WTC11 (cell line): ENCODE measurements around the gene LYRM9. TPM values are rescaled to one million over a fixed set of nuclear protein-coding genes. Genes with fewer than 3 reads are reported as not detected.

Experiments
- ATAC-seq: fragments of 200-7000 bp; cut with Tn5 transposase; 2 replicates; pipeline ENCODE4 v1.10.0; 2021; ENCODE audit warnings: mild to moderate bottlenecking, moderate library complexity
- CTCF ChIA-PET: fragments of 300-600 bp; sonication (Branson Sonifier 250); formaldehyde crosslinking; loops from one replicate; lab custom pipeline; 2021; ENCODE audit warnings: antibody characterized with exemption; lab: Charles Lee
- POLR2A ChIA-PET: fragments of 350-600 bp; sonication (Branson Sonifier 250); formaldehyde crosslinking; loops from one replicate; lab custom pipeline; 2021; ENCODE audit warnings: antibody characterized with exemption; lab: Charles Lee
- DNase-seq: peaks from one replicate; pipeline ENCODE4 v3.0.0; 2021; ENCODE audit warnings: low spot score
- H3K27ac Mint-ChIP-seq: 2 replicates; pipeline ENCODE4 v1.8.0; 2021; ENCODE audit warnings: mixed read lengths
- H3K27me3 Mint-ChIP-seq: 2 replicates; pipeline ENCODE4 v1.8.0; 2021; ENCODE audit warnings: low read depth, mild to moderate bottlenecking, moderate library complexity, mixed read lengths
- H3K36me3 Mint-ChIP-seq: 2 replicates; pipeline ENCODE4 v1.8.0; 2021; ENCODE audit warnings: mixed read lengths
- H3K4me1 Mint-ChIP-seq: 2 replicates; pipeline ENCODE4 v1.8.0; 2022; ENCODE audit warnings: mixed read lengths
- H3K4me3 Mint-ChIP-seq: 2 replicates; pipeline ENCODE4 v1.8.0; 2021; ENCODE audit warnings: mild to moderate bottlenecking, moderate library complexity, mixed read lengths
- H3K9me3 Mint-ChIP-seq: 2 replicates; pipeline ENCODE4 v1.8.0; 2021; ENCODE audit warnings: mixed read lengths
- CREB1 ChIP-seq: sonication (generic); formaldehyde crosslinking; IDR thresholded peaks from 2 replicates; pipeline ENCODE4 v1.8.0; 2023; ENCODE audit warnings: mild to moderate bottlenecking, missing genetic modification reagents
- ELF4 ChIP-seq: sonication (generic); formaldehyde crosslinking; IDR thresholded peaks from 2 replicates; pipeline ENCODE4 v1.8.1; 2022; ENCODE audit warnings: low read depth, mild to moderate bottlenecking, moderate library complexity, missing genetic modification reagents
- FOXP1 ChIP-seq: sonication (generic); formaldehyde crosslinking; IDR thresholded peaks from 2 replicates; pipeline ENCODE4 v1.8.0; 2022; ENCODE audit warnings: missing genetic modification reagents, mild to moderate bottlenecking, moderate library complexity, borderline replicate concordance
- GTF2I ChIP-seq: fragments of 250-450 bp; sonication (Bioruptor Pico); conservative IDR thresholded peaks from 2 replicates; pipeline ENCODE4 v1.4.0; 2021; ENCODE audit warnings: mild to moderate bottlenecking
- MXD4 ChIP-seq: fragments of 250-450 bp; sonication (Bioruptor Pico); IDR thresholded peaks from 2 replicates; pipeline ENCODE4 v1.8.0; 2021; ENCODE audit warnings: mild to moderate bottlenecking, moderate library complexity, borderline replicate concordance
- NR2C2 ChIP-seq: sonication (generic); formaldehyde crosslinking; IDR thresholded peaks from 2 replicates; pipeline ENCODE4 v1.8.0; 2022; ENCODE audit warnings: mild to moderate bottlenecking, missing genetic modification reagents
- NR3C1 ChIP-seq: sonication (generic); formaldehyde crosslinking; conservative IDR thresholded peaks from 2 replicates; pipeline ENCODE4 v1.8.1; 2023; ENCODE audit warnings: low read depth, mild to moderate bottlenecking, missing genetic modification reagents
- RORB ChIP-seq: fragments of 250-450 bp; sonication (Bioruptor Pico); IDR thresholded peaks from 2 replicates; pipeline ENCODE4 v1.9.0; 2021; ENCODE audit warnings: mild to moderate bottlenecking
- SMAD3 ChIP-seq: sonication (generic); formaldehyde crosslinking; IDR thresholded peaks from 2 replicates; pipeline ENCODE4 v1.8.0; 2022; ENCODE audit warnings: missing genetic modification reagents, mild to moderate bottlenecking, borderline replicate concordance
- TCF7 ChIP-seq: sonication (generic); formaldehyde crosslinking; IDR thresholded peaks from 2 replicates; pipeline ENCODE4 v1.8.0; 2022; ENCODE audit warnings: mild to moderate bottlenecking, low read depth, missing genetic modification reagents, moderate library complexity
- ZNF232 ChIP-seq: sonication (generic); formaldehyde crosslinking; IDR thresholded peaks from 2 replicates; pipeline ENCODE4 v1.8.0; 2022; ENCODE audit warnings: mild to moderate bottlenecking, missing genetic modification reagents
- ZNF263 ChIP-seq: sonication (generic); formaldehyde crosslinking; IDR thresholded peaks from 2 replicates; pipeline ENCODE4 v1.8.1; 2022; ENCODE audit warnings: low read depth, mild to moderate bottlenecking, moderate library complexity, missing genetic modification reagents
- ZNF416 ChIP-seq: fragments of 250-450 bp; sonication (Bioruptor Pico); IDR thresholded peaks from 2 replicates; pipeline ENCODE4 v1.9.0; 2021; ENCODE audit warnings: mild to moderate bottlenecking, inconsistent platforms
- total RNA-seq: library from RNA; stranded (reverse); gene quantifications from 3 replicates; pipeline ENCODE4 v1.2.3, GENCODE V29; 2021
- TF ChIP-seq, protein P1 (sequence below): sonication (generic); formaldehyde crosslinking; IDR thresholded peaks from 2 replicates; pipeline ENCODE4 v1.8.1; 2023; ENCODE audit warnings: mild to moderate bottlenecking, missing genetic modification reagents
- TF ChIP-seq, protein P2 (sequence below): sonication (generic); formaldehyde crosslinking; IDR thresholded peaks from 2 replicates; pipeline ENCODE4 v1.8.1; 2023; ENCODE audit warnings: mild to moderate bottlenecking, moderate library complexity, missing genetic modification reagents
- TF ChIP-seq, protein P3 (sequence below): fragments of 250-450 bp; sonication (Bioruptor Pico); IDR thresholded peaks from 2 replicates; pipeline ENCODE4 v1.9.0; 2021; ENCODE audit warnings: moderate library complexity, mild to moderate bottlenecking, inconsistent platforms, borderline replicate concordance
- TF ChIP-seq, protein P4 (sequence below): sonication (generic); formaldehyde crosslinking; IDR thresholded peaks from 2 replicates; pipeline ENCODE4 v1.8.1; 2023; ENCODE audit warnings: mild to moderate bottlenecking, missing genetic modification reagents
- TF ChIP-seq, protein P5 (sequence below): sonication (generic); formaldehyde crosslinking; IDR thresholded peaks from 2 replicates; pipeline ENCODE4 v1.8.0; 2022; ENCODE audit warnings: mild to moderate bottlenecking, missing genetic modification reagents
- TF ChIP-seq, protein P6 (sequence below): fragments of 250-450 bp; sonication (Bioruptor Pico); IDR thresholded peaks from 2 replicates; pipeline ENCODE4 v1.9.0; 2021; ENCODE audit warnings: mild to moderate bottlenecking

The LYRM9 gene
- total RNA-seq, 1 experiment from 2014 or later = 3.6 TPM

DNA sequence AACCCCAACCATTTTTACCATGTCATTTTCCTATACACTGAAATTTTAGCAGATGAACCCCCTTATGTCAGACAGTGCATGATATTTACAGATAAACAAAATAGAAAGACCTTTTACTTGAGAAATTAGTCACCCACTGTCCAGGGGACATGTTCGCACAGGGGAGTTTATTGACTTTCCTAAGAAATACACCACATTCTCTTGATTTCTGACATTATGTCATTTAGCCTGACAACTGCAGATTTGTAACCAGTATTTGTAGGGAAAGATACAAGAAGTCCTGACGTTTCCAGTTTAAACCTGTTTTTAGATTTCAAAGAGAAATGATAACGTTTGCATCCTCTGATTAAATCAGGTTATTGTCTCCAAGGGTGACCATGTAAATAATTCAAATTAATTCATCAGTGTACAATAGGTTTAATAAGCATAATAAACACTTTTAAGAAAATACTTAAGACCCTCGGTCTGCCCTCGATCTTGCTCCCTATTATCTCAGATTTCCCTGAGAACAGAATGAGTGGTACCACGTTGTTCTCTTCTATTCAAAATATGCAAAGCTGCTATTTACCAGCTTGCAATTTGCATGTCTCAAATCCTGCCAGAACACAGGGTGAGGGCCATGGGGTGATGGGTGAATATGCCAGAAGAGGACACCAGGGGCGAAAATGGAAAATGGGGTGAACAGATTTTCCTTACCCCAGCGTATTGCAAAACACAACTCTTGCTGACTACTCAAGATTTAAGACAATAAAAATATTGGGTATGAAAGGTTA, 2.1 kb upstream of the LYRM9 start:
- no peak for ATAC-seq
- POLR2A ChIA-PET = interaction anchor here (0.7 kb wide), 1 partner anchor 114 kb away, joined by 3 read pairs; no protein-coding TSS in a partner anchor

DNA sequence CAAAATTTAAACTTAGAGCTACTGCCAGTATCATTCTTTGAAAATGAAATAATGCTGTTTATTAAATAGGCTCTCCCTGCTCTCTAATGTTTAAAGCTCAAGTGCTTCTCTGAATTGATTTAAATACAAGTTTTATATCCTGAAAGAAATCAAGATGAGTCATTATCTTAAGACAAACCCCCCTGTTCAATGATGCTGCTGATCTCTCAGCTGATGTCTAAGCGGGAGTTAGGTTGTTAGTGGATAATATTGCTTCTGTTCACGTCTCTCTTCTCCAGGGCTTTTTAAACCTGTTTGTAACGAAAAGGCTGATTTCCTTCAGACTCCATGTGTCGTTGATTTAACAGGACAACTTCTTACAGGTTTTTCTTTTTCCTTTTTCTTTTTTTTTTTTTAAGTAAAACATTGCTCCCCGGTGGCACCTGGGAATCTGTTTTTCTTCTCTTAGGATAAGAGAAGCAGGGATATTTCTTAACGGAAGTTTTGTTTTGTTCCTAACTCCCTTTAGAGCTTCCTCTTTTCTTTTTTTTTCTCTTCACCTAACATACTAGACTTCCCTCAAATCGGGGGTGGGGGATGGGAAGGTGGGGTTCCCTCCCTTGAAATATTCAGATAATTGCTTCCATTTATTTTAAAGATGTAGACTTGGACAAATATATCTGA, 807 bp upstream of the LYRM9 start:
- ATAC-seq (no peak), DNase-seq (no peak)
- H3K9me3 Mint-ChIP-seq = no peaks in the 10 kb centered on the region
- TF ChIP-seq, protein P1, sequence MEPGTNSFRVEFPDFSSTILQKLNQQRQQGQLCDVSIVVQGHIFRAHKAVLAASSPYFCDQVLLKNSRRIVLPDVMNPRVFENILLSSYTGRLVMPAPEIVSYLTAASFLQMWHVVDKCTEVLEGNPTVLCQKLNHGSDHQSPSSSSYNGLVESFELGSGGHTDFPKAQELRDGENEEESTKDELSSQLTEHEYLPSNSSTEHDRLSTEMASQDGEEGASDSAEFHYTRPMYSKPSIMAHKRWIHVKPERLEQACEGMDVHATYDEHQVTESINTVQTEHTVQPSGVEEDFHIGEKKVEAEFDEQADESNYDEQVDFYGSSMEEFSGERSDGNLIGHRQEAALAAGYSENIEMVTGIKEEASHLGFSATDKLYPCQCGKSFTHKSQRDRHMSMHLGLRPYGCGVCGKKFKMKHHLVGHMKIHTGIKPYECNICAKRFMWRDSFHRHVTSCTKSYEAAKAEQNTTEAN (CRISPR knock-in tag) = no peak
- TF ChIP-seq GTF2I (CRISPR knock-in tag) = no peak
- TF ChIP-seq, protein P2, sequence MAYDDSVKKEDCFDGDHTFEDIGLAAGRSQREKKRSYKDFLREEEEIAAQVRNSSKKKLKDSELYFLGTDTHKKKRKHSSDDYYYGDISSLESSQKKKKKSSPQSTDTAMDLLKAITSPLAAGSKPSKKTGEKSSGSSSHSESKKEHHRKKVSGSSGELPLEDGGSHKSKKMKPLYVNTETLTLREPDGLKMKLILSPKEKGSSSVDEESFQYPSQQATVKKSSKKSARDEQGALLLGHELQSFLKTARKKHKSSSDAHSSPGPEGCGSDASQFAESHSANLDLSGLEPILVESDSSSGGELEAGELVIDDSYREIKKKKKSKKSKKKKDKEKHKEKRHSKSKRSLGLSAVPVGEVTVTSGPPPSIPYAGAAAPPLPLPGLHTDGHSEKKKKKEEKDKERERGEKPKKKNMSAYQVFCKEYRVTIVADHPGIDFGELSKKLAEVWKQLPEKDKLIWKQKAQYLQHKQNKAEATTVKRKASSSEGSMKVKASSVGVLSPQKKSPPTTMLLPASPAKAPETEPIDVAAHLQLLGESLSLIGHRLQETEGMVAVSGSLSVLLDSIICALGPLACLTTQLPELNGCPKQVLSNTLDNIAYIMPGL (CRISPR knock-in tag) = no peak
- no peak for TF ChIP-seq MXD4
- TF ChIP-seq RORB (CRISPR knock-in tag) = no peak
- TF ChIP-seq, protein P3, sequence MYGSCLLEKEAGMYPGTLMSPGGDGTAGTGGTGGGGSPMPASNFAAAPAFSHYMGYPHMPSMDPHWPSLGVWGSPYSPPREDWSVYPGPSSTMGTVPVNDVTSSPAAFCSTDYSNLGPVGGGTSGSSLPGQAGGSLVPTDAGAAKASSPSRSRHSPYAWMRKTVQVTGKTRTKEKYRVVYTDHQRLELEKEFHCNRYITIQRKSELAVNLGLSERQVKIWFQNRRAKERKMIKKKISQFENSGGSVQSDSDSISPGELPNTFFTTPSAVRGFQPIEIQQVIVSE (CRISPR knock-in tag) = no peak
- TF ChIP-seq, protein P4, sequence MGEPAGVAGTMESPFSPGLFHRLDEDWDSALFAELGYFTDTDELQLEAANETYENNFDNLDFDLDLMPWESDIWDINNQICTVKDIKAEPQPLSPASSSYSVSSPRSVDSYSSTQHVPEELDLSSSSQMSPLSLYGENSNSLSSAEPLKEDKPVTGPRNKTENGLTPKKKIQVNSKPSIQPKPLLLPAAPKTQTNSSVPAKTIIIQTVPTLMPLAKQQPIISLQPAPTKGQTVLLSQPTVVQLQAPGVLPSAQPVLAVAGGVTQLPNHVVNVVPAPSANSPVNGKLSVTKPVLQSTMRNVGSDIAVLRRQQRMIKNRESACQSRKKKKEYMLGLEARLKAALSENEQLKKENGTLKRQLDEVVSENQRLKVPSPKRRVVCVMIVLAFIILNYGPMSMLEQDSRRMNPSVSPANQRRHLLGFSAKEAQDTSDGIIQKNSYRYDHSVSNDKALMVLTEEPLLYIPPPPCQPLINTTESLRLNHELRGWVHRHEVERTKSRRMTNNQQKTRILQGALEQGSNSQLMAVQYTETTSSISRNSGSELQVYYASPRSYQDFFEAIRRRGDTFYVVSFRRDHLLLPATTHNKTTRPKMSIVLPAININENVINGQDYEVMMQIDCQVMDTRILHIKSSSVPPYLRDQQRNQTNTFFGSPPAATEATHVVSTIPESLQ (CRISPR knock-in tag) = no peak
- no peak for TF ChIP-seq NR2C2 (CRISPR knock-in tag)
- TF ChIP-seq, protein P5, sequence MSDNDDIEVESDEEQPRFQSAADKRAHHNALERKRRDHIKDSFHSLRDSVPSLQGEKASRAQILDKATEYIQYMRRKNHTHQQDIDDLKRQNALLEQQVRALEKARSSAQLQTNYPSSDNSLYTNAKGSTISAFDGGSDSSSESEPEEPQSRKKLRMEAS = no peak
- TF ChIP-seq, protein P6, sequence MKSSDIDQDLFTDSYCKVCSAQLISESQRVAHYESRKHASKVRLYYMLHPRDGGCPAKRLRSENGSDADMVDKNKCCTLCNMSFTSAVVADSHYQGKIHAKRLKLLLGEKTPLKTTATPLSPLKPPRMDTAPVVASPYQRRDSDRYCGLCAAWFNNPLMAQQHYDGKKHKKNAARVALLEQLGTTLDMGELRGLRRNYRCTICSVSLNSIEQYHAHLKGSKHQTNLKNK (CRISPR knock-in tag) = no peak
- no peak for TF ChIP-seq FOXP1
- TF ChIP-seq CREB1 (CRISPR knock-in tag) = no peak
- no peak for TF ChIP-seq NR3C1 (CRISPR knock-in tag)
- no peak for TF ChIP-seq ZNF232 (CRISPR knock-in tag)
- no peak for TF ChIP-seq SMAD3
- peaks cover 68% of the 10 kb centered on the region for H3K4me1 Mint-ChIP-seq
- H3K4me3 Mint-ChIP-seq = peak overlapping the region; percentile 35; the same call in 1 of the 2 replicates
- H3K36me3 Mint-ChIP-seq = no peaks in the 10 kb centered on the region
- H3K27me3 Mint-ChIP-seq = peaks cover 13% of the 10 kb centered on the region
- POLR2A ChIA-PET = interaction anchor here (0.6 to 1.1 kb wide), 2 partner anchors 9 to 22 kb away, joined by 3 read pairs; no protein-coding TSS in a partner anchor
- CTCF ChIA-PET = interaction anchor here (0.5 to 8.8 kb wide), 60 partner anchors 9 to 442 kb away, joined by 3 to 109 read pairs (median 4); partner anchors contain the start of genes IFT20, NLK, NOS2 and TNFAIP1
- no peak overlapping the region for H3K27ac Mint-ChIP-seq

More for the DNA sequence above, 2.1 kb upstream of the LYRM9 start:
- CTCF ChIA-PET = interaction anchor here (0.6 to 8.8 kb wide), 6 partner anchors 13 to 356 kb away, joined by 3 to 109 read pairs (median 9); no protein-coding TSS in a partner anchor
- Mint-ChIP-seq H3K36me3 (no peaks in the 10 kb centered on the region), H3K4me1 (peaks cover 64% of the 10 kb centered on the region), H3K9me3 (no peaks in the 10 kb centered on the region), H3K27ac (0 out of 2 replicates have a peak overlapping the region, but pooled peaks have one; percentile 43), H3K4me3 (peak overlapping the region; percentile 46), H3K27me3 (peaks cover 22% of the 10 kb centered on the region)
- TF ChIP-seq ZNF263 (CRISPR knock-in tag) = no peak
- TF ChIP-seq ZNF416 (CRISPR knock-in tag) = no peak
- no peak for TF ChIP-seq ELF4 (CRISPR knock-in tag)
- no peak for TF ChIP-seq TCF7 (CRISPR knock-in tag)
- DNase-seq = no peak
